ENCODE data around the gene ZCRB1. TPM values are rescaled to one million over a fixed set of nuclear protein-coding genes. Genes with fewer than 3 reads are reported as not detected.

Gene ZCRB1
- 15.1 and 17.2 TPM in 2 replicates for total RNA-seq

GRCh38 chr12:42325653-42326474, at the start of gene ZCRB1, which contains the start of gene PPHLN1:
Gene ZCRB1 (minus strand): TSS chr12:42326094. CDS start chr12:42324102, 1,992 bp downstream.
Gene PPHLN1 (plus strand): TSS chr12:42326167. CDS start chr12:42335903, 9,736 bp downstream.

Other genes starting within 250 kb of the ZCRB1 start
- gene GXYLT1, start 181.2 kb downstream of the ZCRB1 start, total RNA-seq, result 13.8 and 25.4 TPM in 2 replicates
- gene YAF2, start 87.8 kb downstream of the ZCRB1 start, total RNA-seq, result 11.7 and 21.5 TPM in 2 replicates
- gene PPHLN1, start 73 bp upstream of the ZCRB1 start, total RNA-seq, result 53.4 and 105 TPM in 2 replicates

Measured in bladder microvascular endothelial cell (primary cell).